GM18858 (cell line): ENCODE measurements around the gene DBI.

ENCODE experiments used
- ATAC-seq: cut with Tn5 transposase; IDR thresholded peaks from one replicate; pipeline ENCODE4 v1.9.1; 2021; ENCODE audit not compliant: unreplicated experiment

The DBI gene

GRCh38 chr2:119366649-119367471 lies at the start of gene DBI, which contains the start of gene C2orf76:
TSS of gene DBI (plus strand) at chr2:119366977. CDS start at chr2:119367052, 75 bp downstream.
TSS of gene C2orf76 (minus strand) at chr2:119366834. CDS start at chr2:119339959, 26,875 bp downstream.
- ATAC-seq = peak; percentile 95

GRCh38 chr2:119317554-119317953 lies 49.2 kb upstream of the DBI start:
- ATAC-seq = no peak

GRCh38 chr2:119319593-119319992 lies 47.2 kb upstream of the DBI start:
- no peak for ATAC-seq

- no peak for ATAC-seq
These were observed 43.3 kb upstream of the DBI start for GRCh38 chr2:119323459-119323858.

GRCh38 chr2:119324685-119325270 lies 42.0 kb upstream of the DBI start:
- no peak for ATAC-seq

- ATAC-seq = no peak
These were observed 39.8 kb upstream of the DBI start for GRCh38 chr2:119326938-119327337.

GRCh38 chr2:119327431-119327830 lies 39.3 kb upstream of the DBI start:
- no peak for ATAC-seq

- no peak for ATAC-seq
These were observed 33.8 kb upstream of the DBI start for GRCh38 chr2:119332953-119333352.

- no peak for ATAC-seq
These were observed 33.4 kb upstream of the DBI start for GRCh38 chr2:119333360-119333759.

GRCh38 chr2:119333833-119334232 lies 32.9 kb upstream of the DBI start:
- ATAC-seq = no peak

GRCh38 chr2:119337749-119338148 lies 29.0 kb upstream of the DBI start:
- ATAC-seq = no peak

- ATAC-seq = no peak
These were observed 28.5 kb upstream of the DBI start for GRCh38 chr2:119338272-119338671.

GRCh38 chr2:119338826-119339561 lies 27.8 kb upstream of the DBI start:
- ATAC-seq = peak; percentile 99

GRCh38 chr2:119339562-119339923 lies 27.2 kb upstream of the DBI start:
- no peak for ATAC-seq

- no peak for ATAC-seq
These were observed 25.1 kb upstream of the DBI start for GRCh38 chr2:119341684-119342083.

- no peak for ATAC-seq
These were observed 17.5 kb upstream of the DBI start for GRCh38 chr2:119349289-119349688.

GRCh38 chr2:119350311-119350998 lies 16.3 kb upstream of the DBI start:
- ATAC-seq = no peak

GRCh38 chr2:119352357-119352756 lies 14.4 kb upstream of the DBI start:
- ATAC-seq = peak; percentile 97

GRCh38 chr2:119354860-119355259 lies 11.9 kb upstream of the DBI start:
- no peak for ATAC-seq

GRCh38 chr2:119359774-119360173 lies 7.0 kb upstream of the DBI start:
- no peak for ATAC-seq

- ATAC-seq = no peak
These were observed 6.3 kb upstream of the DBI start for GRCh38 chr2:119360423-119360966.
